Psoas muscle (tissue), 8 donors: ENCODE results near the gene AGPAT3. TPM values are rescaled to one million over a fixed set of nuclear protein-coding genes. Genes with fewer than 3 reads are reported as not detected.

Source experiments
- ATAC-seq, 4 donors: fragments of 200-7000 bp; cut with Tn5 transposase; one replicate each; pipeline ENCODE4 v1.9.1; 2020; ENCODE audit warnings: moderate library complexity in 3 of 4, mild to moderate bottlenecking in 2 of 4
- DNase-seq, 2 donors: peaks; one replicate each; pipeline ENCODE4 v3.0.0-alpha.2; 2020
- H3K27ac ChIP-seq: fragments of 200-600 bp; one replicate; pipeline ENCODE4 v1.8.0; 2022
- H3K27me3 ChIP-seq, 3 donors: fragments of 200-600 bp in 1 of 3; one replicate each; pipeline versions ENCODE4 v1.6.1 to v1.8.0; 2013 to 2022; ENCODE audit warnings: low read length in 2 of 3, mild to moderate bottlenecking in 2 of 3, moderate library complexity in 1 of 3; ENCODE audit not compliant: insufficient read depth in 3 of 3
- H3K36me3 ChIP-seq, 2 donors: fragments of 200-600 bp in 1 of 2; one replicate each; pipeline versions ENCODE4 v1.6.1 to v1.8.0; 2013 to 2022; ENCODE audit warnings: low read depth in 1 of 2, mild to moderate bottlenecking in 1 of 2, moderate library complexity in 1 of 2; ENCODE audit not compliant: insufficient read depth in 1 of 2
- H3K4me1 ChIP-seq: fragments of 200-600 bp; one replicate; pipeline ENCODE4 v1.8.0; 2022
- H3K4me3 ChIP-seq: fragments of 200-600 bp; one replicate; pipeline ENCODE4 v1.8.0; 2022; ENCODE audit warnings: mild to moderate bottlenecking
- H3K9me3 ChIP-seq: fragments of 200-600 bp; one replicate; pipeline ENCODE4 v1.8.0; 2022
- CTCF ChIP-seq: fragments of 200-600 bp; IDR thresholded peaks from one replicate; pipeline ENCODE4 v1.8.0; 2022; ENCODE audit warnings: antibody characterized with exemption
- WGBS, 3 donors: extraction: QIAGEN DNeasy Blood & Tissue Kit; methylation state at CpG; one replicate each; pipeline versions ENCODE4 v1.1.6 to v1.1.7; 2013; 5-methylcytosine and 5-hydroxymethylcytosine counted together
- intact Hi-C, 2 donors: fragments of 100-400 bp; cut with DNase I; formaldehyde crosslinking; loops; one replicate each; pipeline versions ENCODE4 v1.11.0 to v1.14.2; 2022
- polyA plus RNA-seq, 3 donors: library from polyadenylated mRNA; stranded (reverse); fragments of 200-250 nt; gene quantifications; one replicate each; pipeline ENCODE4 v1.2.3, GENCODE V29; 2013
- total RNA-seq, 4 donors: library from RNA; stranded (reverse); fragmentation: NEBNext Ultra II Directional in 2 of 4; extraction: Animal tissue kit (Norgen Biotek cat#: 25700) in 2 of 4; gene quantifications; one replicate each; pipeline versions ENCODE4 v1.2.1 to v1.2.4, GENCODE V29; 2021 to 2023
- donor health status: healthy with polysubstance abuse.
- donor health status: DM: no; HTN: no; CAD: no; lungs with moderate emphysema.
- donor health status: Bipolar disorder and iron deficiency.
- donor health status: healthy.
- donor health status: DM: yes; HTN: yes; CAD: no.
- donor health status: DM: no; HTN: no; CAD: no.
- donor health status: DM: no; HTN: no; CAD: no.
- donor health status: DM: yes; HTN: yes; CAD: no.

Gene AGPAT3
- total and polyA plus RNA-seq, 7 donors, result 28.4 to 117 (median 50.7) TPM

GRCh38 chr21:43928222-43929125, 63.5 kb downstream of the AGPAT3 start:
- Histone ChIP-seq H3K9me3 (no peaks in the 10 kb centered on the region), H3K27me3 (no peaks in the 10 kb centered on the region), H3K36me3 (no peaks in the 10 kb centered on the region), H3K4me1 (peaks cover 60% of the 10 kb centered on the region), H3K4me3 (no peak overlapping the region), H3K27ac (peak overlapping the region; percentile 88)
- DNase-seq (peak in 1 of 2 donors; percentile 70), ATAC-seq (peak; percentile 18 to 35 (median 22))
- 58 to 63% (median 59%) methylated on average over 31 of the region's 31 CpGs for WGBS, 3 donors
- TF ChIP-seq CTCF, result no peak
- intact Hi-C loops, result no loop called here

DNA sequence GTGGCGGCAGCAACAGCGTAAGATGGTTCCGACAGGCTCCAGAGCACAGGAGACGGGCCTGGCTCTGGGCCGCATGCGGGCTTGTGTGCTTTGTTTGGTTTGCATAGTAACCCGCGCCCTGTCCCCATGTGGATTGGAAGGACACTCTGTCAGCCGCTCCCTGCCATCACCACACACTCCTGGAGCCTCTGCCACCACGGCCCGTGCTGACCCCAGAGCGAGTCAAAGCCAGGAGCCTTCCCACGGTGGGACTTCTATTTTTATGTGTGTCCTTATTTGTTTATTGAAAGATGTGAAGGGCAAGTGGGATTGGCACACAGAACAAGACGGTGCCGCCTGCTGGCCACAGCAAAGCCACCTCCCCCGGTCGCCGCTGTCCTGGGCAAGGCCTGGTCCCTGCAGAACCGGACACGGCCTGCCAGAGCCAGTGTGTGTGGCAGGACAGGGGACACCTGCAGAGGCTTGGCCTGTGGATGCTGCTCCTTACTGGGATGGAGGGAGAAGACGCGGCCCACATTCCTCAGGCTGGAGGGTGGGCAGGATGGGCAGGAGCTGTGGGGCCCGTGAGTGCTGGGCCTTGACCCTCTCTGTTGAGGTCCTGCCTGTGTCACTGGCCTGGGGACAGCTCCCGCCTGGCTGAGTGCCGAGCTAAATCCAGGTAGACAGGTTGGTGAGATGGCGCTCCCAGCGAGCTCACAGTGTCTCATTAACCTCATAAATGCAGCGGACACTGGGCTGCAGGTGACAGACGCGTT, 64.4 kb downstream of the AGPAT3 start:
- DNase-seq (peak; percentile 67 to 93), ATAC-seq (peak; percentile 68 to 80 (median 74))
- TF ChIP-seq CTCF, result peak; percentile 39
- H3K4me3 ChIP-seq, result no peak overlapping the region
- H3K9me3 ChIP-seq, result no peaks in the 10 kb centered on the region
- intact Hi-C loops, result no loop called here
- H3K4me1 ChIP-seq, result peaks cover 52% of the 10 kb centered on the region
- WGBS, 3 donors, result 43 to 56% (median 43%) methylated on average over 30 of the region's 30 CpGs
- peak overlapping the region; percentile 88 for H3K27ac ChIP-seq
- no peaks in the 10 kb centered on the region for H3K36me3 ChIP-seq
- no peaks in the 10 kb centered on the region for H3K27me3 ChIP-seq

GRCh38 chr21:43930074-43930847, 65.2 kb downstream of the AGPAT3 start:
- Histone ChIP-seq H3K4me3 (no peak overlapping the region), H3K9me3 (no peaks in the 10 kb centered on the region), H3K27me3 (no peaks in the 10 kb centered on the region), H3K27ac (peak overlapping the region; percentile 88), H3K4me1 (peaks cover 45% of the 10 kb centered on the region), H3K36me3 (no peaks in the 10 kb centered on the region)
- DNase-seq (peak in 1 of 2 donors; percentile 51), ATAC-seq (no peak)
- intact Hi-C loops, result no loop called here
- 72 to 79% (median 73%) methylated on average over 25 of the region's 25 CpGs for WGBS, 3 donors
- TF ChIP-seq CTCF, result no peak

GRCh38 chr21:43930848-43931375, 65.9 kb downstream of the AGPAT3 start:
- DNase-seq (peak in 1 of 2 donors; percentile 46), ATAC-seq (no peak)
- H3K4me1 ChIP-seq, result peaks cover 45% of the 10 kb centered on the region
- peak overlapping the region; percentile 88 for H3K27ac ChIP-seq
- intact Hi-C loops, result no loop called here
- H3K9me3 ChIP-seq, result no peaks in the 10 kb centered on the region
- no peaks in the 10 kb centered on the region for H3K36me3 ChIP-seq
- no peaks in the 10 kb centered on the region for H3K27me3 ChIP-seq
- H3K4me3 ChIP-seq, result no peak overlapping the region
- 78 to 82% (median 82%) methylated on average over 16 to 18 of the region's 18 CpGs for WGBS, 3 donors
- no peak for TF ChIP-seq CTCF
